GM19455 (cell line): ENCODE results near the gene MYO18A.

Source experiments
- ATAC-seq: cut with Tn5 transposase; IDR thresholded peaks from one replicate; pipeline ENCODE4 v1.9.1; 2021; ENCODE audit not compliant: unreplicated experiment

MYO18A gene

DNA sequence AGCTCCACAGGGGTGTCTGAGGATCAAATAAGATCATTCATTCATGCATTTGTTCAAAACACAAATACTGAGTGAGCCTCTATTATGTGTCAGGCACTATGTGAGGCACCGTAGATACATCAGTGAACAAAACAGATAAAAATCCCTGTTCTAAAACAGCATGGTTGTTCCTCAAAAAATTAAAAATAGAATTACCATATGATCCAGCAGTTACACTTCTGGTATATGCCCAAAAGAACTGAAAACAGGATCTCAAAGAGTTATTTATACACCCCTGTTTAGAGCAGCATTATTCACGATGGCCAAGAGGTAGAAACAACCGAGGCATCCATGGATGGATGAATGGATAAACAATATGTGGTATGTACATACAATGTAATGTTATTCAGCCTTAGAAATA is 121.8 kb downstream of the MYO18A start:
- ATAC-seq, result no peak

DNA sequence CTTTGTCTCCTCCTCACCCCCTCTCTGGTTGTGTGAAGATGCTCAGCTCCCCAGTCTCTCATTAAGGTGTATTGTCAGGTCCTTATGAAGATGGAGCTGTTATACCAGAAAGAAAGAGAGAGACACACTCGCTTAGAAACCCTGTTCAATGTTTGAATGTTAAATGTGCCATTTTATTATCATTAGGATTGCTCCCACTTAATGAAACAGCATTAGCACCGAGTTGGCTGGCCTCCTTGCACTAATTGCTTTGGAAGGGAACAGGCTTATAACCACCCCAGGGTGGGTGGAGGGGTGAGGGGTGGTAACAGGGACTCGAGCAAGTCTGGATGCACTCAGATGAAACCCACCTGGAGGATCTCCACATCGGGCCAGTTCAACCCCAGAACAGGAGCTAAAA is 122.8 kb downstream of the MYO18A start:
- no peak for ATAC-seq

DNA sequence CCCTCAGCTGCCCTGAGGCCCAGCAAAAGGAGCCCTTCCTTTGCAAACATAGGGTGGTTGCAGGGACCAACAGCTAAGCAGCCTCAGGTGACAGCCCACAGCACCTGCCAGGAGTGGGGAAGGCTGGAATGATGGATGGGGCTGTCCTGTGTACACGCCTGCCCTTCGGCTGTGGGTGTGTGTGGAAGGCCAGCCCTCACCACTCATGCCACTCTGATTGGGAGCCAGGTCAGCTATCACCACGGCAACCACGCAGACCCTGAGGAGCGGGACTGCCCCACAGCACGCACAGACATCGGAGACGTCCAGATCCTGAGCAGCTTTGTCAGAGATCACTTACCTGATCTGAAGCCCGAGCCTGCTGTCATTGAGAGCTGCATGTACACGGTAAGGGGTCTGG is 125.4 kb downstream of the MYO18A start:
- ATAC-seq, result no peak

DNA sequence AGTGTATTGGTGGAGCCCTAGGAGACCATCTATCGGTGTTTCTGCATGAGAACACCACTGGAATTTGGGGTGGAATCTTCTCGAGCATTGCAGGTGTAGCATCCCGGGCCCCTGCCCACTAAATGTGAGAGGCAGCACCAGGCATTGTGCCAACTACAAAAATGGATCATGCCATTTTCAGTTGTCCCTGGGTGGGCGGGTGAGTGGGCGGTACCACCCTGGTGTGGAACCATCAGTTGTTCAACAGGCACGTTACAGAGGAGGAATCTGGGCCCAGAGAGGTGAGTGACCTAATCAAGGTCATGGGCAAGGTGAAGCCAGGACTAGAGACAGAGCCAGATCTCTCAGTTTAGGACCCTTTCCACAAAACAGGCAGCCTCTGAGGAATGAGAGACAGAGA is 128.5 kb downstream of the MYO18A start:
- ATAC-seq, result no peak

DNA sequence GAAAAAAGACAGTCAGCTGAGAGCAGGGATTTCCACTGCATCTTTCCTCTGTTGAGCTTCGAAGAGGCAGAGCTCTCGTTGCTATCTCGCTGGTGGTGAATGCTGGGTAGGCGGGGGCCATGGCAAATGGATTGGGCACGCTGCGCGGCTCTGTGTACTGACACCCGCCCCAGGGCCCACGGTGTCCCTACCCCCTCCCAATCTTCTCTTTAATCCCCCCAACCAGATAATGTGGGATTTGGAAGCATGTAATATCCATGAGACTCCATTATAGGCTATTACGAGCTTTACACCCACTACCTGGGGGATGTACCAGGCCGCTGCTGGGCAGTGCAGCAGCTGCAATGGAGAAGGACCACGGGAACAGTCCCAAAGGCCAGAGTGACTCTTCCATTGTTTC is 129.0 kb downstream of the MYO18A start:
- ATAC-seq, result no peak

DNA sequence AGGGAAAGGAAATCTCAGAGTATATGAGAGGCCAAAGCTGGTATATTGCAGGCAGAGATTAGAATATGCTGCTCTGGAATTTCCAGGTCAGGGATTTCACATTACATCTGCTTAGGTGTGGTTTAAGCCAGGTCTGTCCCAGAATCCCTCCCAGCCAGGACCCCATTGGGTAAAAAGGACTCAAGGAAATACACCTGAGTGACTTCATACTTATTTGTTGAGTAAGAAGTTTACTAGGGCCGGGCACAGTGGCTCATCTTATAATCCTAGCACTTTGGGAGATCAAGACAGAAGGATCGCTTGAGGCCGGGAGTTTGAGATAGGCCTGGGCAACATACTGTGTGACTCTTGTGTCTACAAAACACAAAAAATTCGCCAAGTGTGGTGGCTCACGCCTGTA is 130.0 kb downstream of the MYO18A start:
- ATAC-seq, result no peak

DNA sequence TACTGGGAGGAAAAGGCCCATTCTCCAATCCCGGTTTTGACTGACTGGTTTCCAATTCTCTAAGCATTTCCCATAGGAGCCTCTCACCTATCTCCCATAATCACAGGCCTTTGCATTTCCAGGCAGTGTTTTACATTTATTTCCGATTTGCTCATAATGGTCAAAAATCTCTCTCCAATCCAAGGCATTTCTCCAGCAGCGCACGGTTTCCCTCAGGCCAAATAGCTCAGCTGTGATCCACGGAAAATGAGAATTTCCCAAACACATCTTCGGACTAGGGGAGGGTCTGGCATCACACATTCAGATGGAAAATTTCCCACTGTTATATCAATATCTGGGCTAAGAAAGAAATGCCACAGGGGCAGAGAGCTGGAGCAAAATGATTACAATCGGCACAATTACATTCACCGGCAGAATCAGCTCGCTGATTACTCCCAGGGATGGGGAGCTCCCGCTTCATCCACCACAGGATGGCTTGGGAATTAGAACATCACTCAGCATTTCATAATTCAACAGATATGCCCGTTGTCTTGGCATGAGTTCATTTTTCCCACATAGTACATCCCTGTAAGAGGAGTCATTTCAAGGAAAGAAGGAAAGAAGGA is 130.6 kb downstream of the MYO18A start:
- ATAC-seq, result no peak

DNA sequence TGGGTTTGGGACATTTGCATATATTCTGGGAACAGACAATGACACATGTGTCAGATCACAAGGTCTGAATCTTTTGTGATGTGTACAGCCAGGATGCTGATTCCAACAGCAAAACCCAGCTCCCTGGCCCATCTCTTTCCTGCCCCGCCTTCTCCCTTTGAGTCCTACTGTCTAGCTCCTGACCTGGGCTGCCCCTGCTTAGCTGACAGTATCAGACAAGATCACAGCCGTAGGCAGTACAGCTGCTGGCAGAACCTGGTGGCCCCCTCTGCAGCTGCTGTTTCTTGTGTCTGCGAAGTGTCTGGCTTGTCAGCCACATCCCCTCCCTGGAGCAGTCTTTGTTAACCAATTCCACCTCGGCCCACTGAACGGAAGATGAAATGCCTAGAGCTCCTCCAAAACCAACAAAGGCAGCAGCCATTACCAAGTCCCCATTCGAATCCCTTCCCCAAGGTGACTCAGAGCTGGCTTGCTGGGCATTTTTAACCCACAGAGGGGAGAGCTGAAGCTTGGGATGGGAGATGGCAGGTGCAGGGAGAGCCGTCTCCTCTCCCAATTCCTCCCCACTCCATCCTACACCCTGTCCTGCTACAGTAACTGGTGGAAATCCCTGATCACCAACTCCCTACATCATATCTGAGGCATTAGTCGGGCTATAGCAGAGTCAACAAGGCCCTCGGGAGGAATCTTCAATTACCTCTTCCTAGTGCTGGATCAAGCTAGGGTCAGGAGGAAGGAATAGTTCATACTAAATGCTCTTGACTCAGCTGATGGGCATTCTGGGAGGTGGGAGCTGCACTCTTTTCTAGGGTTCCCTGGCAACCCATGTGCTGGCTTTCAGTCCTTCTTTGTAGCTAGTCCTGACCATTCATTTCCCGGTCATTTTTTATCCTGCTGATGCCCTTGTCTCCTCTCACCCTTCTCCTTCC is 131.5 kb downstream of the MYO18A start:
- no peak for ATAC-seq

DNA sequence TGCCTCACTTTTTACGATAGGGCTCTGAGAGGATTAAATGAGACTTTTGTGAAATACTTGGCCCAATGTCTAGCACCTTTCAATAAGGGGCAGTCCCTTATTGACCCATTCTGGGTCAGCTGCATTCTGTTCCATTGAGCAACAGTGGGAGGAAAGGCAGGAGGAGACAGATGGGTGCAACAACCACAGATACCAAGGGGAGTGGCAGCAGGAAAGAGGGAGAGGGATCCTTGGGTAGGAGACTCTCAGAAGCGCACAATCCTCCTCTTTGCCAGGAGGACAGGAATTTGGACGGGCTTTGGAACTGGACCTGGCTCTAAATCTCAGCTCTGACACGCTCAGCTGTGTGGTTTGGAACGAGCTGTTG is 133.7 kb downstream of the MYO18A start:
- ATAC-seq, result no peak

GRCh38 chr17:29045734-29046472 is 134.3 kb downstream of the MYO18A start:
- no peak for ATAC-seq

- ATAC-seq, result no peak
Observed at GRCh38 chr17:29045026-29045425, 135.2 kb downstream of the MYO18A start.

GRCh38 chr17:29043539-29044145 is 136.6 kb downstream of the MYO18A start:
- ATAC-seq, result no peak

GRCh38 chr17:29042679-29043538 is 137.3 kb downstream of the MYO18A start, which contains the start of gene PIPOX:
Gene PIPOX, plus strand, starts transcription at chr17:29043141. Its CDS starts 85 bp downstream, at chr17:29043226.
- ATAC-seq, result no peak

- ATAC-seq, result no peak
Observed at GRCh38 chr17:29042026-29042678, 138.0 kb downstream of the MYO18A start.

- ATAC-seq, result no peak
Observed at GRCh38 chr17:29041571-29041970, 138.6 kb downstream of the MYO18A start.

GRCh38 chr17:29041091-29041490 is 139.1 kb downstream of the MYO18A start:
- no peak for ATAC-seq

- ATAC-seq, result no peak
Observed at GRCh38 chr17:29039764-29040598, 140.2 kb downstream of the MYO18A start.

DNA sequence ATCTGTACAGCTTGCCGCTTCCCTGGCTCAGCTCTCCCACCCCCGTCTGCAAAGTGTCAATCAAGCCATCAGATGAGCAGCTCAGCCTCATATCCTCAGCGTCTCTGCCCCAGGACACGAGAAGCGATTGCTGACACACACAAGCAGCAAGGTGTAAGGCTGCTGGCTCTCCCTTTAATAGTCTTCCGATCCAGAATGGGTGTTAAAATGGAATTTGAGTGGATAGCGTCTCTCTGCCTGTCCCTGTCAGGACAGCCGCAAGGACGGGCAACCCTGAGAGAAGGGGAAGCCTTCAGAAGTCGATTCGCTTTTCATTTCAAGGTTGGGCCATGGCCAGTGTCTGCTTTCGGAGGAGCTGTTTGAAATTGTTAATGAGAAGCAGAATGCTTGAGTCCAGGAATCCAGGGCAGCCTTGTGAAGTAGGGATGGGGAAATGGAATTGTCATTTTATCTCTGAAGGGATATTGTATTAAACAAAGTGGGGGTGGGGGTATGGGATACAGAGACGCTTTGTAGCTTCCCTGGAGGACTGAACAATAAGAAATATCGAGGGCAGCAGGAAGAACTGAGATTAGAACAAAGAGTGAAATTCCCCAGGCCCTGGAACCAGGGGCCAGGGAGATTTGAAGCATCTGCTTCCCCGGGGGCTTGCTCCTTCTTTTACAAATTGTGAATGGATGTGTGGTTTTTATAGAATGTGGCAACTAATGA is 142.0 kb downstream of the MYO18A start:
- no peak for ATAC-seq
